ENCODE data around the gene SNAP47. TPM values are rescaled to one million over a fixed set of nuclear protein-coding genes. Genes with fewer than 3 reads are reported as not detected.

Gene SNAP47
- total RNA-seq, 2 donors from 2014 or later: 51.6 to 74.7 TPM

DNA sequence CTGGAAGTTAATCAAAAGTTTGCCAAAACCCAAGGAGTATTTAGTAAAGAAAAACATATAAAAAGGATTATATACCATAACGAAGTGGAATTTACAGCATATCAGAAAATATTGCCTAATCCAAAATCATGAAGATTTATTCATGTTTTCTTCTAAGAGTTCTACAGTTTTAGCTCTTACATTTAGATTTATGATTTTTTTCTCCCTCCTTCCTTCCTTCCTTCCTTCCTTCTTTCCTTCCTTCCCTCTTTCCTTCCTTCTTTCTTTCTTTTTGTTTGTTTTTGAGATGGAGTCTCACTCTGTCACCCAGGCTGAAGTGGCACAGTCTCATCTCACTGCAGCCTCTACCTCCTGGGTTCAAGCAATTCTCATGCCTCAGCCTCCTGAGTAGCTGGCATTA is 64.5 kb downstream of the SNAP47 start:
- TF ChIP-seq, protein P1, sequence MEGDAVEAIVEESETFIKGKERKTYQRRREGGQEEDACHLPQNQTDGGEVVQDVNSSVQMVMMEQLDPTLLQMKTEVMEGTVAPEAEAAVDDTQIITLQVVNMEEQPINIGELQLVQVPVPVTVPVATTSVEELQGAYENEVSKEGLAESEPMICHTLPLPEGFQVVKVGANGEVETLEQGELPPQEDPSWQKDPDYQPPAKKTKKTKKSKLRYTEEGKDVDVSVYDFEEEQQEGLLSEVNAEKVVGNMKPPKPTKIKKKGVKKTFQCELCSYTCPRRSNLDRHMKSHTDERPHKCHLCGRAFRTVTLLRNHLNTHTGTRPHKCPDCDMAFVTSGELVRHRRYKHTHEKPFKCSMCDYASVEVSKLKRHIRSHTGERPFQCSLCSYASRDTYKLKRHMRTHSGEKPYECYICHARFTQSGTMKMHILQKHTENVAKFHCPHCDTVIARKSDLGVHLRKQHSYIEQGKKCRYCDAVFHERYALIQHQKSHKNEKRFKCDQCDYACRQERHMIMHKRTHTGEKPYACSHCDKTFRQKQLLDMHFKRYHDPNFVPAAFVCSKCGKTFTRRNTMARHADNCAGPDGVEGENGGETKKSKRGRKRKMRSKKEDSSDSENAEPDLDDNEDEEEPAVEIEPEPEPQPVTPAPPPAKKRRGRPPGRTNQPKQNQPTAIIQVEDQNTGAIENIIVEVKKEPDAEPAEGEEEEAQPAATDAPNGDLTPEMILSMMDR (IDR thresholded peaks at IDR 0.05): no peak
- no peak for TF ChIP-seq POLR2A (IDR thresholded peaks at IDR 0.05)
- TF ChIP-seq POLR2AphosphoS5 (IDR thresholded peaks at IDR 0.05): no peak
- no peak for DNase-seq (ENCODE audit: low spot score)
- intact Hi-C loops (cut with DNase I): no loop called here
- H3K4me1 ChIP-seq (replicated peaks): no peaks in the 10 kb centered on the region
- H3K4me3 ChIP-seq: no peak overlapping the region
- H3K27ac ChIP-seq: no peak overlapping the region
- 76% methylated on average over 1 of the region's 1 CpG for WGBS
- no peaks in the 10 kb centered on the region for H3K9me3 ChIP-seq
- H3K27me3 ChIP-seq (replicated peaks; ENCODE audit: insufficient read depth): no peaks in the 10 kb centered on the region
- H3K36me3 ChIP-seq: no peaks in the 10 kb centered on the region

DNA sequence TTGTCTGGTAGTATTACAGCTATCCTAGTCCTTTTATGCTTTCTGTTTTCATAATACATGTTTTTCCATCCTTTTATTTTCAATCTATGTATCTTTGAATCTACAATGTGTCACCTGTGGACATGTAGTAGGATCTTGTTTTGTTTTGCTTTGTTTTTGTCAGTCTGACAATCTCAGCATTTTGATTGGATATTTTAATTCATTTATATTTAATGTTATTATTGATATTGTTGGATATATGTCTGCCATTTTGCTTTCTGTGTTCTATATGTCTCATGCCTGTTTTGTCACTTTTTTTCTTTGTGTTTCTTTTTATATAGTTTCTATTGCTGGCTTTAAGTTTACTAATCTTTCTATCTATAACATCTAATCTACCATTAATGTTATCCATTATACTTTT is 68.7 kb downstream of the SNAP47 start:
- H3K27ac ChIP-seq: no peak overlapping the region
- H3K27me3 ChIP-seq (replicated peaks; ENCODE audit: insufficient read depth): no peaks in the 10 kb centered on the region
- DNase-seq (ENCODE audit: low spot score): no peak
- TF ChIP-seq POLR2AphosphoS5 (IDR thresholded peaks at IDR 0.05): no peak
- TF ChIP-seq, protein P1 (IDR thresholded peaks at IDR 0.05): no peak
- TF ChIP-seq POLR2A (IDR thresholded peaks at IDR 0.05): no peak
- H3K4me3 ChIP-seq: no peak overlapping the region
- no peaks in the 10 kb centered on the region for H3K36me3 ChIP-seq
- no peaks in the 10 kb centered on the region for H3K9me3 ChIP-seq
- no peaks in the 10 kb centered on the region for H3K4me1 ChIP-seq (replicated peaks)
- intact Hi-C loops (cut with DNase I): no loop called here

DNA sequence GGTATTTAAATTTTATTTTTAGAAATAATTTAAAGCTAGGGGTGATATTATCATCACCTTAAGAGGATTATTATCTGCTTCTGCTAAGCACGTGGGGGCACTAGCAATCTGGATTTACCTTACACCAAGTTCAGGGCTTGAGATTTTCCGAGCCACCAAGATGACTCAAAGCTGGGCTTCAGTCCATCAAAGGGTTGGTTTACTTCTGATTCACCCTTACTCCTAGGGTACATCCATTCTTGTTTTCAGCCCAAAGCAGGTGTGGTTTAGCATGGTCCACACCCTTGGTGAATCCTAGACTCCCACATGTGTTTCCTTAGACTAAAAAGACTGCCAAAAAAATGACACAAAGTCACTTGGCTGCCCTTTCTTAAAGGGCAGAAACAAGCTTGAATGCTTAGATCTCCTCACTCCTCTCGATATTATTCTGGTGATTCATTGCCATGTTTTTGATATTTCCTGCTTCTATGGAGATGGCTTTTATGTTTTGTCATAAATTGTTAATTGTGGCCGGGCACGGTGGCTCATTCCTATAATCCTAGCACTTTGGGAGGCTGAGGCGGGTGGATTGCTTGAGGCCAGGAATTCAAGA is 70.5 kb downstream of the SNAP47 start:
- no peaks in the 10 kb centered on the region for H3K4me1 ChIP-seq (replicated peaks)
- no peaks in the 10 kb centered on the region for H3K36me3 ChIP-seq
- H3K27ac ChIP-seq: no peak overlapping the region
- WGBS: 54% methylated on average over 6 of the region's 6 CpGs
- H3K4me3 ChIP-seq: no peak overlapping the region
- no peaks in the 10 kb centered on the region for H3K9me3 ChIP-seq
- intact Hi-C loops (cut with DNase I): no loop called here
- H3K27me3 ChIP-seq (replicated peaks; ENCODE audit: insufficient read depth): no peaks in the 10 kb centered on the region
- DNase-seq (ENCODE audit: low spot score): no peak
- TF ChIP-seq POLR2A (IDR thresholded peaks at IDR 0.05): no peak
- TF ChIP-seq, protein P1 (IDR thresholded peaks at IDR 0.05): no peak
- TF ChIP-seq POLR2AphosphoS5 (IDR thresholded peaks at IDR 0.05): no peak

DNA sequence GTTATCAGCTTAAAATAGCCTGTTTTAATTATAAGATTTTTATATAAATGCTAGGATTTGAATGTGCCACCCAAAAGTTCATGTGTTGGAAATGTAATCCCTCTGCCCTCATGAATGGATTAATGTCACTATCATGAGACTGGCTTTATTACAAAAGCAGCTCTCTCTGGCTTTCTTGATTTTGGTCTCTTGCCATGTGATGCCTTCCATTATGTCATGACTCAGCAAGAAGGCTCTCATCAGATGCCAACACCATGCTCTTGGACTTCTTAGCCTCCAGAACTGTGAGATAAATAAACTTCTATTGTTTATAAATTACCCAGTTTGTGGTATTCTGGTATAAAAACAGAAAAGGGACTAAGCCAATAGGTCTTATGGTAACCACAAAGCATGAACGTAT is 73.3 kb downstream of the SNAP47 start:
- Histone ChIP-seq H3K27me3 (replicated peaks; ENCODE audit: insufficient read depth) (no peaks in the 10 kb centered on the region), H3K4me1 (replicated peaks) (no peaks in the 10 kb centered on the region), H3K9me3 (no peaks in the 10 kb centered on the region), H3K27ac (no peak overlapping the region), H3K4me3 (no peak overlapping the region), H3K36me3 (no peaks in the 10 kb centered on the region)
- intact Hi-C loops (cut with DNase I): no loop called here
- TF ChIP-seq POLR2A (IDR thresholded peaks at IDR 0.05) (no peak), POLR2AphosphoS5 (IDR thresholded peaks at IDR 0.05) (no peak)
- TF ChIP-seq, protein P1 (IDR thresholded peaks at IDR 0.05): no peak
- DNase-seq (ENCODE audit: low spot score): no peak
- 88% methylated on average over 1 of the region's 1 CpG for WGBS

DNA sequence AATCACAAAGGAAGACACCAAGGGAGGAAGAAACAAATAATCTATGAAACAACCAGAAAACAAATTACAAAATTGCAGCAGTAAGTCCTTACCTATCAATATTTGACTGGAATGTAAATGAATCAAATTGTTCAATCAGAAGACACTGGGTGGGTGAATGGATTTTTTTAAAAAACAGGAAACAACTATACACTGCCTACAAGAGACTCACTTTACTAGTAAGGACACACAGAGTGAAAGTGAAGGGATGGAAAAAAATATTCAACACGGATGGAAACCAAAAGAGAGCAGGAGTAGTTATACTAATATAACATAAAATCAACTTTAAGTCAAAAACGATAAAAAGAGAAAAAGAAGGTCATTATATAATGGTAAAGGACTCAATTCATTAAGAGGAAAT is 73.8 kb downstream of the SNAP47 start:
- DNase-seq (ENCODE audit: low spot score): no peak
- 91% methylated on average over 2 of the region's 2 CpGs for WGBS
- Histone ChIP-seq H3K9me3 (no peaks in the 10 kb centered on the region), H3K27ac (no peak overlapping the region), H3K4me1 (replicated peaks) (no peaks in the 10 kb centered on the region), H3K36me3 (no peaks in the 10 kb centered on the region), H3K4me3 (no peak overlapping the region), H3K27me3 (replicated peaks; ENCODE audit: insufficient read depth) (no peaks in the 10 kb centered on the region)
- intact Hi-C loops (cut with DNase I): no loop called here
- TF ChIP-seq, protein P1 (IDR thresholded peaks at IDR 0.05): no peak
- TF ChIP-seq POLR2AphosphoS5 (IDR thresholded peaks at IDR 0.05): no peak
- no peak for TF ChIP-seq POLR2A (IDR thresholded peaks at IDR 0.05)

All from prostate gland (tissue), 2 donors.